Prostate gland (tissue), 2 donors: Measurements from ENCODE around the gene LGALS9.
"Not testable (repeated sequence)": the region's sequence is repeated elsewhere in the genome, so short reads cannot be mapped to it uniquely, and the experiment has no call there.

Experiments
- CTCF ChIP-seq, 4 experiments: fragments of 200-600 bp in 2 of 4; fragments of 450-650 bp in 2 of 4; sonication (generic) in 2 of 4; IDR thresholded peaks; 1 replicate in 3 of 4; 2 replicates in 1 of 4; pipeline ENCODE4 v1.5.1; 2016 to 2019; ENCODE audit warnings: antibody characterized with exemption in 4 of 4, mild to moderate bottlenecking in 2 of 4, moderate library complexity in 2 of 4
- POLR2A ChIP-seq: fragments of 450-650 bp; IDR thresholded peaks from one replicate; pipeline ENCODE4 v1.6.1; 2016; ENCODE audit warnings: antibody characterized with exemption, mild to moderate bottlenecking
- POLR2AphosphoS5 ChIP-seq: sonication (generic); formaldehyde crosslinking; IDR thresholded peaks from one replicate; pipeline ENCODE4 v1.6.1; 2017; ENCODE audit warnings: antibody characterized with exemption

GRCh38 chr17:27686322-27686721, 55.3 kb downstream of the LGALS9 start:
- TF ChIP-seq CTCF (IDR thresholded peaks at IDR 0.05); POLR2A; POLR2AphosphoS5: not testable (repeated sequence)
